HG02981 (cell line): ENCODE measurements around the gene GGT1.
"Not testable (repeated sequence)": the region's sequence is repeated elsewhere in the genome, so short reads cannot be mapped to it uniquely, and the experiment has no call there.

ENCODE experiments used
- ATAC-seq: cut with Tn5 transposase; IDR thresholded peaks from one replicate; pipeline ENCODE4 v1.9.1; 2021; ENCODE audit warnings: mild to moderate bottlenecking, moderate library complexity; ENCODE audit not compliant: unreplicated experiment

GGT1 gene

GRCh38 chr22:24595863-24596262, 7.1 kb upstream of the GGT1 start:
- ATAC-seq: no peak

GRCh38 chr22:24597076-24597475, 5.9 kb upstream of the GGT1 start:
- not testable (repeated sequence) for ATAC-seq

GRCh38 chr22:24599514-24599913, 3.5 kb upstream of the GGT1 start:
- no peak for ATAC-seq

GRCh38 chr22:24599958-24600715, 2.9 kb upstream of the GGT1 start:
- not testable (repeated sequence) for ATAC-seq

GRCh38 chr22:24601217-24602104, 1.5 kb upstream of the GGT1 start:
- no peak for ATAC-seq

- not testable (repeated sequence) for ATAC-seq
These were observed 766 bp upstream of the GGT1 start for GRCh38 chr22:24602105-24602749.

GRCh38 chr22:24603770-24604629, 1.0 kb downstream of the GGT1 start:
- ATAC-seq: not testable (repeated sequence)

- not testable (repeated sequence) for ATAC-seq
These were observed 3.3 kb downstream of the GGT1 start for GRCh38 chr22:24606340-24606739.

- not testable (repeated sequence) for ATAC-seq
These were observed 4.5 kb downstream of the GGT1 start for GRCh38 chr22:24607429-24607983.

GRCh38 chr22:24608327-24608726, 5.3 kb downstream of the GGT1 start:
- ATAC-seq: not testable (repeated sequence)

GRCh38 chr22:24609888-24610287, 6.9 kb downstream of the GGT1 start:
- not testable (repeated sequence) for ATAC-seq

GRCh38 chr22:24614794-24615193, 11.8 kb downstream of the GGT1 start:
- ATAC-seq: not testable (repeated sequence)

- ATAC-seq: not testable (repeated sequence)
These were observed 18.3 kb downstream of the GGT1 start for GRCh38 chr22:24621244-24621643.

GRCh38 chr22:24622596-24622995, 19.6 kb downstream of the GGT1 start:
- not testable (repeated sequence) for ATAC-seq

- not testable (repeated sequence) for ATAC-seq
These were observed 24.9 kb downstream of the GGT1 start for GRCh38 chr22:24627911-24628310.

- not testable (repeated sequence) for ATAC-seq
These were observed 26.1 kb downstream of the GGT1 start for GRCh38 chr22:24629069-24629468.

GRCh38 chr22:24630812-24631427, 27.9 kb downstream of the GGT1 start:
- not testable (repeated sequence) for ATAC-seq

- not testable (repeated sequence) for ATAC-seq
These were observed 28.6 kb downstream of the GGT1 start for GRCh38 chr22:24631430-24632122.

GRCh38 chr22:24632642-24633041, 29.6 kb downstream of the GGT1 start:
- ATAC-seq: not testable (repeated sequence)
